GM12892 (cell line): ENCODE data around the gene MAN1A2.

ENCODE experiments used
- POLR2A ChIP-seq: IDR thresholded peaks from 2 replicates; pipeline ENCODE4 v1.6.1; 2011; ENCODE audit warnings: low read depth, low read length, control low read depth
- POLR2AphosphoS5 ChIP-seq: IDR thresholded peaks from 2 replicates; pipeline ENCODE4 v1.6.1; 2011; ENCODE audit warnings: low read depth, low read length, control low read depth

- no peak for TF ChIP-seq POLR2A
- no peak for TF ChIP-seq POLR2AphosphoS5
Measured at GRCh38 chr1:117499071-117499470, 131.8 kb downstream of the MAN1A2 start.
